Measurements from ENCODE around the gene AK9.
"Not testable (repeated sequence)": the region's sequence is repeated elsewhere in the genome, so short reads cannot be mapped to it uniquely, and the experiment has no call there.

Gene AK9

DNA sequence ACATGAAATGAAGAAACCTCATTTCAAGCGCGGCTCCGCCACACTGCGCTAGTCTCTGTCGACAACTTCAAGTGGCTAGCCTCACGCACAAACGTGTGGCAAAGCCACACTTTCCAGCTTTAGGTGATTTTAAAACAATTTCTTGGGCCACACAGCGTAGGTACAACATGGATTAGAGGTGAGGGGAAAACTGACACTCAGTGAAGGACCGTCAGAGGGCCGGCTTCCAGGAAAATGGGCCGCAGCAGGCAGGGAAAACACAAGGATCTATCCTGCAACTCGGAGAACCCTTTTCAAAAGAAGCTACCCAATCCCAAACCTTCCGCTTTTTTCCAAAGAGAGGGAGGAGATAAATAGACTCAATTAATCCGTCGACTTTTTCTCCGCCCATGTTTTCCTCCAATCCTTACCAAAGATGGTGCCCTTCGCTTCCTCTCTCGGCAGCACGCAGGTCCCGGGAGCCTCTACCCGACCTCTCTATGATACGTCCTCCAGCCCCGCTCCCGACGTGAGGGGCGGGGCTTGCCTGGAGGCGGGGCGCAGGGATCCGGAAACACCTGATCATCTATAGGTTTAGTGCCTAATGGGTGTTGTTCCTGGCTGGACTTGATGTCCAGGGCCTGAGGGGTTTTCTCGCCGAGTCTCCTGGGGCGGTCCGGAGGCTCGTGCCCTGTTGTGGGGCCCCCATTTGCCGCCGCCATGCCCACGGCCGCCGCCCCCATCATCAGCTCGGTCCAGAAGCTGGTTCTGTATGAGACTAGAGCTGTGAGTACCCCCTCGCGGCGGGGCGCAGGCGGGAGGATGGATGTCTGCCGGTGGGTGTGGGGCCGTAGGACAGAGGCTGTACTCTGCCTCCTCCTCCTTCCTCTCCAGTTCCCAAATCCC, at the start of gene AK9, which contains the start of gene FIG4:
Gene AK9, minus strand, starts transcription at position 466 of the 885 bp plus-strand sequence. CDS start 15,457 bp downstream, outside the sequence.
Gene FIG4, plus strand, starts transcription at position 560 of the 885 bp plus-strand sequence. Its CDS starts 140 bp downstream, at position 700.
- DNase-seq (ENCODE audit: low read depth): peak; percentile 87

DNA sequence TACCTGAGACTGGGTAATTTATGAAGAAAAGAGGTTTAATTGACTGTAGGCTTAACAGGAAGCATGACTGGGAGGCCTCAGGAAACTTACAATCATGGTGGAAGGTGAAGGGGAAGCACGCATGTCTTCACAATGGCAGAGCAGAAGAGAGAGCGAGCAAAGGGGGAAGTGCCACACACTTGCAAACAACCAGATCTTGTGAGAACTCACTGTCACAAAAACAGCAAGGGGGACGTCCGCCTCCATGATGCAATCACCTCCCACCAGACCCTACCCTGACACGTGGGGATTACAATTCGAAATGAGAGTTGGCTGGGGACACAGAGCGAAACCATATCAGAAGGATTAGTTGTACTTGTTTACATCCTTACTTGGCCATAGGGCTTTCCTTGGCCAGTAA, 49.8 kb upstream of the AK9 start:
- no peak for DNase-seq (ENCODE audit: low read depth)

DNA sequence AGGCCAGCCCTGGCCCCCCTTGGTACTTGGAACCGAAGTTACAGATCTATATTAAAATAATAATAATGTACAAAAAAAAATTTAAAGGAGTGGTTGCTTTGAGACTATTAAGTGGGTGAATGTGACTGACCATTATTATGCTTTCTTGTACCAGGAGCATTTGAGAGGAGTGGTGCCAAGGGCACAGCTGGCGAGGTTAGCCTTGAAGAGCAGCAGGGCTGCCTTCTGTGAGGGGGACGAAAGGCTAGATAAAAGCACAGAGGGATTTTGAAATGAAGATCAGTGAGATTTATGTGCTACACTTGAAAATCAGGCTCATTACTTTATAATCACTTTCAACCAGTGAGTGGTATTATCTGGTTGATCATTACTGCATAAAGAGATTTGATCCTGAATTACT, 48.7 kb upstream of the AK9 start:
- no peak for DNase-seq (ENCODE audit: low read depth)

DNA sequence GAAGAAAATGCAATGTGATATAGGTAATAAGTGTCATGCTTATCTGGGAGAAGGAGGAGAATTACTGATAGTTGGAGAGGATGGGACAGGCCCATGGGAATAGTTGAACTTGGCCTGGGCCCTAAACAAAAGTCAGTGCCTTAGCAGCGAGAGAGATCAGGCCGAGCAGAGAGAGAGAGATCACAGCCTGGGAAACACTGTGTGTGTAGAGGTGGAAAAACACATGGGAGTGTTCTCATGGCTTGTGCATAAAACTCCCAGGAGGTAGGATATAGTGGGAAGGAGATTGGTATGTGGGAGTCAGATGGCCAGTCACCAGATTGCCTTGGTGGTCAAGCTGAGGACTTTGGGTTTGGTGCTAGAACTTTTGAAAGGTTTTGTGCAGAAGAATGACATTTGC, 47.7 kb upstream of the AK9 start:
- no peak for DNase-seq (ENCODE audit: low read depth)

DNA sequence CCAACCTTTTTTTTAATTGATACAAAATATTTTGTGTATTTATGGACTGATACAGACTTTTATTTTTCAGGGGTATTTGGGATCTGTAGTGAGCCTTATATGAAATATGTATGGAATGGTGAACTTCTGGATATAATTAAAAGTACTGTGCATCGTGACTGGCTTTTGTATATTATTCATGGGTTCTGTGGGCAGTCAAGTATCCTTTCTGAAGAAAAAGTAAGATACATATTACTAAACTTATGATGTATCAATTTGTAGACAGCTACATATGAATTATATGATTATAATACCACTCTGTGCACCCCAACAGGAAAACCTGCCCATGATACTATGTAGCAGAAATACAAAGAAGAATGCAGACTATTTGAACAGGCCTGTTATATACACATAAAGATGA, 47.3 kb upstream of the AK9 start:
- no peak for DNase-seq (ENCODE audit: low read depth)

DNA sequence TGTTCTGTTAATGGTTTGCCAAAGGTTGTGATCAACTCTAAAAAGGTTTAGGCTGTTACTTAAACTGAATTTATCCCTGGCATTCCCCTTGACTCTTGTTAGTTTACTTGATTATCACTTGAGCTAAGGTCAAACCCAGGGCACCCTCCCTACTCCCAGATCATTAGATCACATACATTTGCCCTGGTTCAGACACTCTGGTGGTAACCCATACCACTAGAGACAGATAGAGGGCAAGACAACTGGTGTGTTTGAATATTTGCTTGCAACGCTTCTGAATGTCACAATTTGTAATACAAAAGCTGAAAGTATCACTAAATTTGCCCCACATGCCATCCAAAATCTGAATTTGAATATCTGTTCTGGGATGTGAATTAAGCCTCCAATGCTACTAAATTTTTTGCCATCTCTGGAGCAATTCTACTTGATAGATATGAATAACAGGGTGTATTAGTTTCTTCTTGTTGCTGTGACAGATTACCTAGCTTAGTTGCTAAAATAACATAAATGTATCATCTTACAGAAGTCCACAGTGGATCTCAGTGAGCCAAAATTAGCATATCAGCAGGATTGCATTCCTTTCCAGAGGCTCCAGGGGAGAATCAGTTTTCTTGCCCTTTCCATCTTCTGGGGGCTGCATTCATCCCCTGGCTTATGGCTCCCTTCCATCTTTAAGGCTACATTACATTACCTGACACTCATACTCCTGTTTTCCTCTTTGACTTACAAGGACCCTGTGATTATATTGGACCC, 45.4 kb upstream of the AK9 start:
- no peak for DNase-seq (ENCODE audit: low read depth)

DNA sequence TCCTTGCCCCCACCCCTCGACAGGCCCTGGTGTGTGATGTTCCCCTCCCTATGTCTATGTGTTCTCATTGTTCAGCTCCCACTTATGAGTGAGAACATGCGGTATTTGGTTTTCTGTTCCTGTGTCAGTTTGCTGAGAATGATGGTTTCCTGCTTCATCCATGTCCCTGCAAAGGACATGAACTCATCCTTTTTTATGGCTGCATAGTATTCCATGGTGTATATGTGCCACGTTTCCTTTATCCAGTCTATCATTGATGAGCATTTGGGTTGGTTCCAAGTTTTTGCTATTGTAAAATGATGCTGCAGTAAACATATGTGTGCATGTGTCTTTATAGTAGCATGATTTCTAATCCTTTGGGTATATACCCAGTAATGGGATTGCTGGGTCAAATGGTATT, 34.2 kb upstream of the AK9 start:
- not testable (repeated sequence) for DNase-seq (ENCODE audit: low read depth)

DNA sequence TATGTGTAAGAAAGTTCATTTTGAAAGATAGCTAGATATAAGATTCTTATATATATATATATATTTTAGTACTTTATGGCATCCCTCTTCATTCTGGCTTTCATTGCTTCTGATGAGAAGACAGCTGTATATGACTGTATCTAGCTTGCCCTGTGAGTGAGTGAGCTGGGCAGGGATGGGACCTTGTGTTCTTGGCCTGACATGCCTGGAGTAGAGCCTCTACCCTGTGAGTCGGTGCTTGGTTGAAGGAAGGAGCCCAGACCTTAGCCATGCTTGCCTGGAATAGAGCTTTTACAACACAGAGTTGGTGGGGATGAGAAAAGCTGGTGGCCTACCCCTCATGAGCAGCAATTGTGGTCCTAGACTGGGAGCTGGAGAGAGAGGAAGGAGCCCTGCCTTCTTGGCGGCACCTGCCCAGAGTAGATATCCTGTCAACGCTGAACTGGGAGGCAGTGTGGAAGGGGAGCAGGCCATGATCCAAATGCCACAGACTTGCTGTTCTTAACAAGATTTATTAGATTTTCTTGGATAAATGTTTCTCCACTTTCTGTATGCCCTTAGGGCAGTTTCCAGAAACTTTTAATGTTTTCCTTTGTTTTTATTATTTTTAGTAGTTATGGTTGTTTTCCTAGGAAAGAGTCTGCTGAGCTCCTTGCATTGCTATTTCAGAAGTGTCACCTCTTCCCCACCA, 31.7 kb upstream of the AK9 start:
- no peak for DNase-seq (ENCODE audit: low read depth)

DNA sequence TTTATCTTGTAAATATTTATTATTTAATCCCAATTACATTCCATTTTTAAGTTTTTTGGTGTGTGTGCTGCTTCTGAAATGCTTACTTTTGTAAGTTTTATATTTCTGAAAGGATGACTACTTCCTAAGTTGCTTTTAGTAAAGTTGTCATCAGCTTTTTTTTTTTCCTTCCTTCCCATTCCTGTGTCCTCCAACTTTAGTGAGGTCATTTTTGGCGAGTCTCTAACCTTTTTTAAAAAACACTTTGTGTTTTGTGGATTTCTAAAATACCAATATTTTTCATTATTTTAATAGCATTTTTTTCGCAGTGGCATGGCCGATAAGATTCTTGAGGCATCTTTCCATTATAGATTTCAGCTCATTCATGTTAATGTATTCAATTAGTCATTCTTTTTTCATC, 31.0 kb upstream of the AK9 start:
- DNase-seq (ENCODE audit: low read depth): no peak

DNA sequence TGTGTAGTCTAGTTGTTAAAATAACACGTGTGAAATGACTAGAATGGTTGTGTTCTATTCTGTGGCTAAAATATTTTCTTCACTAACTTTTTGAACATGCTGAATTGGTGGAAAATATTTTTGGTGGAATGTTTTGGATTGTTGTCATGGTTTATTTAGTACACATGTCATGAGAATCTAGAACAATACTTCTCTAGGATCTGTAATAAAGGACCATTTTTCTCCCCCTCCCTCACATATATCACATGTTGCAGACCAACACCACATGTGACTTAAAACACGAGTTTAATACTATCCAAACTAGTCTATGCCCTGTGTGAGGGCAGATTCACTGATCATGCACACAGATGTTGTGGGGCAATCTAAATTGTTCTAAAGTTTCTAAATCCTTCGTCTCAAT, 29.3 kb upstream of the AK9 start:
- DNase-seq (ENCODE audit: low read depth): no peak

DNA sequence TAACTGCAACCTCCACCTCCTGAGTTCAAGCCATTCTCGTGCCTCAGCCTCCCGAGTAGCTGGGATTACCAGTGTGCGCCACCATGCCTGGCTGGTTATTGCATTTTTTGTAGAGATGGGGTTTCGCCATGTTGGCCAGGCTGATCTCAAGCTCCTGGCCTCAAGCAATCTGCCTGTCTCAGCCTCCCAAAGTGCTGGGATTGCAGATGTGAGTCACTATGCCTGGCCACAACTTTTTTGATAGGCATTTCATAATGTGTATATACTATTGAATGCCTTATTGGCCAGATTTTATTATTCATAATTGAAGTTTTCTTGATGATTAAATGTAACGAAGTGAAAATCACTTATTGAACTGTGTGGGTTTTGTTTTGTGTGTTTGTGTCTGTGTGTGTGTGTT, 28.0 kb upstream of the AK9 start:
- DNase-seq (ENCODE audit: low read depth): no peak

DNA sequence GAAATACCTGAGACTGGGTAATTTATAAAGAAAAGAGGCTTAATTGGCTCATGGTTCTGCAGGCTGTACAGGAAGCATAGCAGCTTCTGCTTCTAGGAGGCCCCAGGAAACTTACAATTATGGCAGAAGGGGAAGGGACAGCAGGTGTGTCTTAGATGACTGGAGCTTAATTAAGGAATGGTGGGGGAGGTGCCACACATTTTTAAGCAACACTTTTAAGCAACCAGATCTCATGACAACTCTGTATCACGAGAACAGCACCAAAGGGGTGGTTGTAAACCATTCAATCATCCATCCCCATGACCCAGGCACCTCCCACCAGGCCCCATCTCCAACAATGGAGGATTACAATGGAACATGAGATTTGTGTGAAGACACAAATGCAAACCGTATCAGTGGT, 27.0 kb upstream of the AK9 start:
- DNase-seq (ENCODE audit: low read depth): no peak

DNA sequence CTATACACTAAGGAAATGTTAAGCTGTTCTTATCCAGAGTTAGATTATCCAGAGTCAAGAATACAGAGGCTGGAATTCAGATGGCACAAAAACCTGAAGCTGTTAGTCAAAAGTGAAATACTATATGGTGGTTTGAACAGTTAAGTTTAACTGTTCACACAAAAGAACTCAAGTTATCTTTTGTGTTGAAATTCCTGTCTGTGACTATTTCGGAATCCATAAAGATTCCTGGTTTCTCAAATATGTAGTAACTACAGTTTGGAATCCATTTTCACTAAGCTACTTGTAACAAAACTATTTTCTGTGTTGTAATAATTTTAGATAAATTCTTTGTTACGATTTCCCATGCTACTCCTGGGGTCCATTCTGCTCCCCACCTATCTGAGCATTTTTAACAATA, 24.6 kb upstream of the AK9 start:
- no peak for DNase-seq (ENCODE audit: low read depth)

DNA sequence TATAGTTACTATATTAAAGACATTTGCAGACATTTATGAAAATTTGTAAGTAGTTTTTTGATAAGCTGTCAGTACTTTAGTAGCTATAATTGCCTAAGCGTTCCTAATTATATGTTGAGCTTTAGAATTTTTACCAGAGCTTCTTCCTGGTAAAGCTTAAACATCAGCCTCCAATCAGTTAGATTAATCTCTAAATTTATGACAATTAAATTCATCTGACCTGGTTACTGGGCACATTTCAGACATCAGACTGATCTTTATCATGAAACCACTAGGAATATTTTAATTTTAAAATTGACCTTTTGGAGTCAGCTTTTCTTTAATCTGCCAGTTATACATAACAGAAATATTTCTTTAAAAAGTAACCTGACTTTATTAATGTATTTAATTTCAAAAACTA, 23.6 kb upstream of the AK9 start:
- DNase-seq (ENCODE audit: low read depth): no peak

DNA sequence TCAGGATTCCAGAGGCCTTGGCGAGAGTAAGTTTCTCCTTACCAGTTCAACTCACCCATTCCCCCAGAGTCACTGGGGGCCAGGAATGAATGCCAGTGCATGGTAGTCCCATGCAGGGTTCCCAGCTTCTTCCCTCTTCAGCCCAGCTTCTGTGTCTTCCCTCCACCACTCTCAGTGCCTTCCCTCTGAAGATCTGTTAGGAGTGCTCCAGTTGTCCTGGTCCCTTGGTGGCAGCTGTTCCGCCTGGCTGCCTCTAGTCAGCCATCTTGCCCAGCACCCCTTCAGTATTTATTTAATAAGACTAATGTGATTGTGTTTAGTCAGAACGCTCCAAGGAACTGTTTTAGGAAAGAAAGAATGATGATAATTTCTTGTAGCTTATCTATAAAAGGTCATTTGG, 23.2 kb upstream of the AK9 start:
- DNase-seq (ENCODE audit: low read depth): no peak

DNA sequence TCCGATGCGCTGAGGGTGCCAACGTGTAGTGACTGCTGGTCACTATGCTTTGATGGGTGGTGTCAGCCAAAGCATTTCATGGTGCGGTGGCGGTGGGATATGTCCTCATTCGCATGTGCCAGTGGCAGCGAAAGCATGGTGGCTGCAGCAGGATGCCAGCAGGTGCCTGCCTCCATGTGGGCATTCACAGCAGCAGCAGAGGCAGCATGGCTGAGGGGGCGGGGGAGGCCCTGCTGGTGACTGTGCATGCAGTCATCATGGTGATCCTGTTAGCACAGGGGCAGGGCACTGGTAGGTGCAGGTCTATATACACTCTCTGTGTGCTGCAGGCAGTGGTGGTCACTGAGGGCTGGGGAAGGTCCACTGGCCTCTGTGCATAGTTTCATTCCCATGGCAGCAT, 22.1 kb upstream of the AK9 start:
- no peak for DNase-seq (ENCODE audit: low read depth)

DNA sequence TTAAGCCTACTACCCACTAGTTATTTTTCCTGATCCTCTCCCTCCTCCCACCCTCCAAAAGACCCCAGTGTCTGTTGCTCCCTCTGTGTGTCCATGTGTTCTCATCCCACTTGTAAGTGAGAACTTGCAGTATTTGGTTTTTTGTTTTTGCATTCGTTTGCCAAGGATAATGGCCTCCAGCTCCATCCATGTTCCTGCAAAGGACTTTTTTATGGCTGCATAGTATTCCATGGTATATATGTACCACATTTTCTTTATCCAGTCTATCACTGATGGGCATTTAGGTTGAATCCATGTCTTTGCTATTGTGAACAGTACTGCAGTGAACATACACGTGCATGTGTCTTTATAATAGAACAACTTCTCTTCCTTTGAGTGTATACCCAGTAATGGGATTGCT, 17.1 kb upstream of the AK9 start:
- not testable (repeated sequence) for DNase-seq (ENCODE audit: low read depth)

DNA sequence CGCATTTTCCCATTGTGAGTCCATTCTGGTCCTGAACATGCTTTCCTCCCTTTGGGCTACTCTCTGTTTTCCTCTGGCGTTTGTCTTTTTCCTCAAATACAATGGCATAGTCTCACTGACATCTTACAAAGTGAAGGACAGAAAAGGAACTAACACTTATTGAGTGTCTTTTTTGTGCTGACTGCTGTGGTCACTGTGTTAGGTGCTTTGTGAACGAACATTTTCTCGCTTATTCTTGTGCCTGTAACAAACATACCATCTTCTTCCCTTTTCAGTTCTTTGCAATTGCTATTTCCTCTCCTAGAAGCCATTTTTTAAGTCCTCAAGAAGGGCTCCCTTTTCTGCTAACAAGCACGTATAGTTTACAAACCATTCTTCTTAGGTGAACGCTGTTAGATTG, 15.5 kb upstream of the AK9 start:
- DNase-seq (ENCODE audit: low read depth): no peak

DNA sequence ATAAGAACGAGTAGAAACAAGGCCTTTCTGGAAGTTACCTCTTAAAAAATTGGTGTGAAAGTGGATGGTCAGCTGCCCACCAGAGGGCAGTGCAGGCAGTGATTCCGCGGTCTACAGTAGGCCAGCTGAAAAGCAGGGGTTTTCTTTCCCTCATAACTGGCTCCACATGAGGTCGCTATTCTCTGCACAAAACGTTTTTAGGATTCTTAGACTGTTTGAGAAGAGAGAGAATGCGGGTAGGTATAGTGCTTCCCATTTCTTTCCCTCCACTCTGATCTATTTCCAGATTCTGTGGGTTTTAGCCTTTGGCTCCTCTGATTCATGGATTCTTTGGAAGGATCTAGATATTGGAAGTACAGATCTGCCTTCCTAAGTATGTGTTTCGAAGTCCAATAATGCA, 14.3 kb upstream of the AK9 start:
- DNase-seq (ENCODE audit: low read depth): peak; percentile 63

DNA sequence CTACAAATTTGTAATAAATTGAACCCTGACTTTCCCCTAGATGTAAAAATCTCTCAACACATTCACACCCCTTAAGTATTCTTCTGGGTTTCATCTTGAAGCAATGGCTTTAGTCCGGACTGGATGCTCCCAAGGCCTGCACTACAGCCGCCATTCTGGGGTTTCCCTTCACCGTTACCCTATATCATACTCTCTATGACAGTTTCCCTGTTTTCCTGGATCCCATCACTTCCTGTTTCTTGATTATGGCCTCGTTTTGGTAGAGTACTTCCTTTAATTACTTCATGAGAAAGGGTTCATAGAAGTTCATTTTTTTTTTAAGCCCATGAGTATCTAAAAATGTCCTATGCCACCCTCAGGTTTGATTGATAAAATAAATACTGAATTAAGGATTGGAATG, 11.8 kb upstream of the AK9 start:
- no peak for DNase-seq (ENCODE audit: low read depth)

DNA sequence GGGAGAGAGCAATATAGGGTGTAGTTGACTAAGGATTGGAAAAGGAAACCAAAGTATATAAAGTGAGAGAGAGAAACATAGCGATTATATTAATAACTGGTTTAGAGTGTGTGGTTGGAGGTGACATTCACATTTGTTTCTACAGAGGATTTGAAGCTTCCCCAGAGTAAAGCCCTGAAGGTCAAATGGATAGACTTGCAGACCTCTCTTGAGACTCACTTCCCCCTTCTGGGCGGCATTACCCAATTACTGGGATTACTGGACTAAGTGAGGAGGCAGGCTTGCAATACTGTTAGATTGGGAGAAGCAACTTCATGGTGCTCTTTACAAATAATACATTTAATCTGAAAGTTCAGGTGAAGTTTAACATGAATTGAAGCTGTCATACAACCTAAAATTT, 10.8 kb upstream of the AK9 start:
- DNase-seq (ENCODE audit: low read depth): no peak

DNA sequence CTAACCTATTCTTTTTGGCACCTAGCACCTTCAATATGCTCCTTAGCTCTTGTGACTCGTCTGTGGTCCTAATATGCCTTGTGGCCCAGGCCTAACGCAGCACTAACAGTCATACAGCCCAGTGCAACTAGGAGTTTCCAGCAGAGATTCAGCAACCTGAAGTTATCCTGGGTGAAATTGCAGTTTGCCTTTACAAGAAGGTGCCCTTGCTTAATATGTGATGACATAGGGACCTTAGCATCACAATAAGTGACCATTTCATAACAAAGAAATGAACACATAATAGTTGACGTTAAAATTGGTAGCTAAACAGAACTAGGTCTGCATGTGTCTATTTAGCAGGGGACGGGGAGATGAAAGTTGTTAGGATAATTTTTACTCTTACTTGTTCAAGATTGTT, 10.2 kb upstream of the AK9 start:
- DNase-seq (ENCODE audit: low read depth): no peak

DNA sequence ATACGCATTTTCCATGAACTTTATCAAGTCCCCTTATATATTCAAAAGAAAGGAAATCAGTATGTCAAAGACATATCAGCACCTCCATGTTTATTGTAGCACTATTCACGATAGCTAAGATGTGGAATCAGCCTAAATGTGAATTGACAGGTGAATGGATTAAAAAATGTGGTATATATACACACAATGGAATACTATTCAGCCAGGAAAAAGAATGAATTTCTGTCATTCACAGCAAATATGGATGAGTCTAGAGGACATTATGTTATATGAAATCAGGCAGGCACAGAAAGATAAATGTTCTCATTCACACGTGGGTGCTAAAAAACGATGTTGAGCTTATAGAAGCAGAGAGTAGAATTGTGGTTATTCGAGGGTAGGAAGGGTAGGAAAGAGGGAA, 5.4 kb upstream of the AK9 start:
- no peak for DNase-seq (ENCODE audit: low read depth)
